H1 (cell line): Measurements from ENCODE around the gene AURKB. TPM values are rescaled to one million over a fixed set of nuclear protein-coding genes. Genes with fewer than 3 reads are reported as not detected.

Experiments used
- CBX5 ChIP-seq: fragments of 300-800, 300-1000 bp; sonication (generic); IDR thresholded peaks from 2 replicates; pipeline ENCODE4 v1.7.1; 2016; ENCODE audit warnings: antibody characterized with exemption, low read length, low read depth
- CTBP2 ChIP-seq: IDR thresholded peaks from 2 replicates; pipeline ENCODE4 v1.7.0; 2011; ENCODE audit warnings: borderline replicate concordance, mild to moderate bottlenecking, moderate library complexity, mixed read lengths, low read length; ENCODE audit not compliant: insufficient read depth, insufficient read length
- GABPA ChIP-seq: IDR thresholded peaks from 2 replicates; pipeline ENCODE4 v1.6.1; 2011; ENCODE audit warnings: mild to moderate bottlenecking, low read length, moderate library complexity, borderline replicate concordance; ENCODE audit not compliant: insufficient read depth
- POLR2AphosphoS5 ChIP-seq: IDR thresholded peaks from 2 replicates; pipeline ENCODE4 v1.6.1; 2011; ENCODE audit warnings: low read depth, low read length
- RBBP5 ChIP-seq: IDR thresholded peaks from 2 replicates; pipeline ENCODE4 v1.7.1; 2012; ENCODE audit warnings: low read depth, mild to moderate bottlenecking, inconsistent platforms, low read length, moderate library complexity, borderline replicate concordance
- TAF1 ChIP-seq: IDR thresholded peaks from 2 replicates; pipeline ENCODE4 v1.6.1; 2011; ENCODE audit warnings: mild to moderate bottlenecking, low read depth, low read length
- polyA plus RNA-seq, 7 experiments: library from polyadenylated mRNA; depleted of rRNA in 3 of 7; stranded (reverse) in 5 of 7; unstranded in 2 of 7; fragments of >200 nt in 5 of 7; fragments of 200-250 nt in 2 of 7; gene quantifications; 1 replicate in 5 of 7; 2 replicates in 1 of 7; 4 replicates in 1 of 7; pipeline versions ENCODE4 v1.2.1 to v1.2.3, GENCODE V29; 2011 to 2013; ENCODE audit warnings: missing spikeins in 2 of 7, mixed read lengths in 2 of 7
- total RNA-seq: library from RNA; stranded (reverse); fragmentation: NEBNext Ultra II Directional; extraction: Animal tissue kit (Norgen Biotek cat#: 25700); gene quantifications from 2 replicates; pipeline ENCODE4 v1.2.1, GENCODE V29; 2021
- TF ChIP-seq, protein P1 (sequence below): IDR thresholded peaks from 2 replicates; pipeline ENCODE4 v1.6.1; 2011; ENCODE audit warnings: low read length, improper control_type of control experiment
- TF ChIP-seq, protein P2 (sequence below): IDR thresholded peaks from 2 replicates; pipeline ENCODE4 v1.6.1; 2012; ENCODE audit warnings: inconsistent platforms

Gene AURKB
- total and polyA plus RNA-seq, 2 of the 8 experiments (the other 6 are each of a cell fraction or from before 2014, with no cell fraction given), result 102 to 160 TPM

DNA sequence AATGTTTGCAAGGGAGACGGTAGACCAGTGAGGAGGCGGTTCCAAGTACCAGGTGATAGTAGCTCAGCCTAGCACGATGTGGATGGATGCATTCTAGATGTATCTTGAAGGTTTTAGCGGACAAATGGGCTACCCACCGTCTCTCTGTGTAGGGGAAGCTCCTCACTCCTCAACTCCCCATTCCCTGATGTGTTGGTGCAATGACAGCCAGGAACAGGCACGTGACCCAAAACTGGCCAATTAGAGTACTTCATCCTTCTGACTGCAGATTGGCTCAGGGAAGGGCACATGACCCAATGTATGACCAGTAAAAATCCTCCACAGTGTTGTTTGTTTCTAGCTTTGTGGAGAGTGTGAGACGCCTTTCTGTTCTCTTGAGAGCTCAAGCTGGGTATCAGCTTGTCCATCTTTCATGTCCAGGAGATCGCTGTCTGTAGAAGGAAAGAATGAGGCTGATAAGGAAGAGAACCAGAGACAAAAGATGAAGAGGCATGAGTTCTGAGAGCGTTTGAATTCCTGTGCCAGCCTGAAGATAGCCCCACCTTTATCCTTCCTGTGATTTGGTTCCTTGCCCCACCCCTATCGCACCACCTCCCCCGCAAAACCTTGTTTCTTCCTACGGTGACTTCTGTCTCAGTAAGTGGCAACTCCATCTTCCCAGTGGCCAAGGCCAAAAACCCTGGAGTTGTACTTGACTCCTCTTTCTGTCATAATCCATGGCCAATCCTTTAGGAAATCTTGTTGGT is 18.1 kb downstream of the AURKB start (continued):
- TF ChIP-seq, protein P1, sequence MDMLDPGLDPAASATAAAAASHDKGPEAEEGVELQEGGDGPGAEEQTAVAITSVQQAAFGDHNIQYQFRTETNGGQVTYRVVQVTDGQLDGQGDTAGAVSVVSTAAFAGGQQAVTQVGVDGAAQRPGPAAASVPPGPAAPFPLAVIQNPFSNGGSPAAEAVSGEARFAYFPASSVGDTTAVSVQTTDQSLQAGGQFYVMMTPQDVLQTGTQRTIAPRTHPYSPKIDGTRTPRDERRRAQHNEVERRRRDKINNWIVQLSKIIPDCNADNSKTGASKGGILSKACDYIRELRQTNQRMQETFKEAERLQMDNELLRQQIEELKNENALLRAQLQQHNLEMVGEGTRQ, result peak; percentile 99
- TF ChIP-seq POLR2AphosphoS5 (peak; percentile 75; the same call in 1 of the 2 replicates), CBX5 (no peak), RBBP5 (0 out of 2 replicates have a peak, but pooled peaks have one; percentile 59), CTBP2 (no peak), TAF1 (peak; percentile 90), GABPA (no peak)
- TF ChIP-seq, protein P2, sequence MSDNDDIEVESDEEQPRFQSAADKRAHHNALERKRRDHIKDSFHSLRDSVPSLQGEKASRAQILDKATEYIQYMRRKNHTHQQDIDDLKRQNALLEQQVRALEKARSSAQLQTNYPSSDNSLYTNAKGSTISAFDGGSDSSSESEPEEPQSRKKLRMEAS, result peak; percentile 77
